HepG2 (cell line): Measurements from ENCODE around the gene NIP7. TPM values are rescaled to one million over a fixed set of nuclear protein-coding genes. Genes with fewer than 3 reads are reported as not detected.
A peak's percentile ranks its signal among the peaks of the same experiment; 100 is the strongest.

ENCODE experiments used
- CBX2 ChIP-seq, 2 experiments: fragments of 200-600 bp in 1 of 2; sonication (generic); formaldehyde crosslinking in 1 of 2; IDR thresholded peaks; 2 replicates each; pipeline versions ENCODE4 v1.7.0 to v1.8.1; 2018 to 2022; ENCODE audit warnings: low read depth in 2 of 2, low read length in 1 of 2, mild to moderate bottlenecking in 1 of 2, missing genetic modification reagents in 1 of 2
- CREBL2 ChIP-seq: sonication (generic); formaldehyde crosslinking; IDR thresholded peaks from 2 replicates; pipeline ENCODE4 v1.8.1; 2023; ENCODE audit warnings: missing genetic modification reagents, mild to moderate bottlenecking, borderline replicate concordance
- GATAD2A ChIP-seq: IDR thresholded peaks from 2 replicates; pipeline ENCODE4 v1.6.1; 2016
- HMGXB3 ChIP-seq: sonication (generic); formaldehyde crosslinking; IDR thresholded peaks from 2 replicates; pipeline ENCODE4 v1.4.0; 2020; ENCODE audit warnings: missing genetic modification reagents, borderline replicate concordance
- MLXIP ChIP-seq: sonication (generic); formaldehyde crosslinking; IDR thresholded peaks from 2 replicates; pipeline ENCODE4 v1.9.0; 2021; ENCODE audit warnings: missing genetic modification reagents, borderline replicate concordance
- NFE2L1 ChIP-seq: sonication (generic); formaldehyde crosslinking; IDR thresholded peaks from 2 replicates; pipeline ENCODE4 v1.4.0; 2020; ENCODE audit warnings: missing genetic modification reagents, mild to moderate bottlenecking, borderline replicate concordance
- POGK ChIP-seq: sonication (generic); formaldehyde crosslinking; conservative IDR thresholded peaks from 2 replicates; pipeline ENCODE4 v1.8.0; 2022; ENCODE audit warnings: mild to moderate bottlenecking, moderate library complexity, missing genetic modification reagents
- POLR2A ChIP-seq, 2 experiments: IDR thresholded peaks; 2 replicates each; pipeline ENCODE4 v1.6.1; 2011; ENCODE audit warnings: low read depth in 2 of 2, low read length in 2 of 2, mild to moderate bottlenecking in 1 of 2, moderate library complexity in 1 of 2; ENCODE audit not compliant: insufficient read depth in 1 of 2
- SNRNP70 ChIP-seq: fragments of 200-400 bp; formaldehyde crosslinking; IDR thresholded peaks from 2 replicates; pipeline ENCODE4 v1.6.1; 2017; ENCODE audit warnings: mild to moderate bottlenecking, low read depth, low read length, moderate library complexity
- ZHX1 ChIP-seq: sonication (generic); formaldehyde crosslinking; IDR thresholded peaks from 2 replicates; pipeline ENCODE4 v1.8.1; 2022; ENCODE audit warnings: low read depth, mild to moderate bottlenecking, missing genetic modification reagents
- ZNF18 ChIP-seq: sonication (generic); formaldehyde crosslinking; IDR thresholded peaks from 2 replicates; pipeline ENCODE4 v1.8.0; 2022; ENCODE audit warnings: mild to moderate bottlenecking, missing genetic modification reagents; ENCODE audit not compliant: insufficient replicate concordance
- ZNF331 ChIP-seq: sonication (generic); formaldehyde crosslinking; IDR thresholded peaks from 2 replicates; pipeline ENCODE4 v1.4.0; 2020; ENCODE audit warnings: missing genetic modification reagents
- ZNF33B ChIP-seq: sonication (generic); formaldehyde crosslinking; IDR thresholded peaks from 2 replicates; pipeline ENCODE4 v1.5.1; 2020; ENCODE audit warnings: mild to moderate bottlenecking, missing genetic modification reagents
- ZNF891 ChIP-seq: sonication (generic); formaldehyde crosslinking; IDR thresholded peaks from 2 replicates; pipeline ENCODE4 v1.5.0; 2020; ENCODE audit warnings: mild to moderate bottlenecking, missing genetic modification reagents
- polyA plus RNA-seq, 8 experiments: library from polyadenylated mRNA; depleted of rRNA in 3 of 8; stranded (reverse) in 7 of 8; unstranded in 1 of 8; fragments of >200 nt; fragmentation: Illumina TruSeq in 4 of 8; extraction: Trizol in 4 of 8; gene quantifications; 2 replicates each; pipeline versions ENCODE4 v1.2.1 to v1.2.3, GENCODE V29; 2011 to 2016; ENCODE audit warnings: low read depth in 4 of 8, missing spikeins in 1 of 8, mixed read lengths in 1 of 8; ENCODE audit not compliant: insufficient read depth in 1 of 8
- total RNA-seq, 5 experiments: library from RNA; depleted of rRNA; stranded (reverse); fragments of >200 nt; fragmentation: Illumina TruSeq; extraction: Trizol; gene quantifications; 2 replicates each; pipeline ENCODE4 v1.2.3, GENCODE V29; 2016; ENCODE audit warnings: low read depth in 1 of 5

Gene NIP7
- total and polyA plus RNA-seq, 2 of the 13 experiments (the other 11 are each of a cell fraction or from before 2014, with no cell fraction given) = 15.3 to 114 TPM

- TF ChIP-seq ZHX1 (CRISPR knock-in tag) = no peak
- TF ChIP-seq ZNF891 (CRISPR knock-in tag) = no peak
- no peak for TF ChIP-seq CREBL2
- peak; percentile 74 for TF ChIP-seq GATAD2A
- no peak for TF ChIP-seq ZNF18 (CRISPR knock-in tag)
- TF ChIP-seq ZNF331 (CRISPR knock-in tag) = peak; percentile 89; the same call in 1 of the 2 replicates
- TF ChIP-seq CBX2 (IDR thresholded peaks at IDR 0.05; ENCODE audit: low read depth, low read length) = no peak
- no peak for TF ChIP-seq CBX2 (CRISPR knock-in tag; IDR thresholded peaks at IDR 0.05; ENCODE audit: low read depth)
- no peak for TF ChIP-seq HMGXB3 (CRISPR knock-in tag)
- TF ChIP-seq NFE2L1 (CRISPR knock-in tag) = no peak
- TF ChIP-seq SNRNP70 = no peak
- no peak for TF ChIP-seq ZNF33B (CRISPR knock-in tag)
- no peak for TF ChIP-seq MLXIP (CRISPR knock-in tag)
- TF ChIP-seq POGK (CRISPR knock-in tag) = no peak
- peak; percentile 11 to 36; a peak in 3 of 4 replicates for TF ChIP-seq POLR2A (IDR thresholded peaks at IDR 0.05; ENCODE audit: insufficient read depth in 1 of 2, low read depth in 2 of 2, low read length in 2 of 2)
Measured at GRCh38 chr16:69326172-69326873, 13.2 kb upstream of the NIP7 start (continued).
